Right atrium auricular region (tissue), 2 donors: ENCODE results near the gene FMOD. TPM values are rescaled to one million over a fixed set of nuclear protein-coding genes. Genes with fewer than 3 reads are reported as not detected.

Source experiments
- DNase-seq: peaks from one replicate; pipeline ENCODE4 v3.0.0-alpha.2; 2019; ENCODE audit warnings: low spot score
- H3K27ac ChIP-seq, 2 donors: fragments of 200-600 bp; sonication (generic); 1 replicate in 1 of 2; 2 replicates in 1 of 2; pipeline ENCODE4 v1.5.1; 2016 to 2019
- H3K27me3 ChIP-seq, 2 donors: fragments of 200-600 bp; sonication (generic); one replicate each; pipeline versions ENCODE4 v1.5.1 to v1.6.0; 2017 to 2019
- H3K36me3 ChIP-seq: fragments of 200-600 bp; sonication (generic); one replicate; pipeline ENCODE4 v1.5.1; 2016
- H3K4me1 ChIP-seq, 2 donors: fragments of 200-600 bp; sonication (generic); one replicate each; pipeline versions ENCODE4 v1.5.1 to v1.6.0; 2017 to 2019
- H3K4me3 ChIP-seq, 2 donors: fragments of 200-600 bp; sonication (generic); 1 replicate in 1 of 2; 2 replicates in 1 of 2; pipeline ENCODE4 v1.5.1; 2017 to 2019; ENCODE audit warnings: mild to moderate bottlenecking in 1 of 2, moderate library complexity in 1 of 2
- H3K9me3 ChIP-seq, 2 donors: fragments of 200-600 bp; sonication (generic); one replicate each; pipeline ENCODE4 v1.5.1; 2019
- total RNA-seq, 2 donors: library from RNA; depleted of rRNA; stranded (reverse); fragments of >200 nt; gene quantifications; one replicate each; pipeline ENCODE4 v1.1.0, GENCODE V29; 2016
- TF ChIP-seq, protein P1 (sequence below), 2 donors: fragments of 200-600 bp; sonication (generic); IDR thresholded peaks; one replicate each; pipeline ENCODE4 v1.5.1; 2019; ENCODE audit warnings: antibody characterized with exemption in 2 of 2

Gene FMOD
- total RNA-seq, 2 donors from 2014 or later: 34.2 to 122 TPM

DNA sequence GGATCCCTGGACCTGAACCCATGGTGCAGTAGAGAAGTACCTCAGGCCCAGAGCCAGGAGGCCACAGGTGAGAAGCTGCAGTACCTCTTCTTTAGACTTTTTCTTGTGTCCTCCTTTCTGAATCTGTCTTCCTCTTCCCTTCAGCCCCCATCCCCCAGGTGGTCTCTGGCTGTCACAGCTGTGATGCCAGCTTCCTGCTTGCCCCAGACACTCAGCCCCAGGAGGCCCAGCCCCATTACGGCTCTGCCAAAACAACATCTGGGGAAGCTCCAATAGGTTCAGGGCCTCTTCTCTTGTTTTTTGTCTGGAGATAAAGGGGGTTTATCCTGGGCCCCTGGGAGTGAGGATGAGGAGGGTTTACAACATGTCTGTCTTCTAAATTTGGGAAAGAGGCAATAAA lies 55.1 kb downstream of the FMOD start:
- Histone ChIP-seq H3K4me1 (peaks cover 0 to 8% of the 10 kb centered on the region in 2 donors), H3K27ac (no peak overlapping the region), H3K27me3 (no peaks in the 10 kb centered on the region), H3K36me3 (no peaks in the 10 kb centered on the region), H3K9me3 (no peaks in the 10 kb centered on the region), H3K4me3 (no peak overlapping the region)
- DNase-seq: no peak
- TF ChIP-seq, protein P1, sequence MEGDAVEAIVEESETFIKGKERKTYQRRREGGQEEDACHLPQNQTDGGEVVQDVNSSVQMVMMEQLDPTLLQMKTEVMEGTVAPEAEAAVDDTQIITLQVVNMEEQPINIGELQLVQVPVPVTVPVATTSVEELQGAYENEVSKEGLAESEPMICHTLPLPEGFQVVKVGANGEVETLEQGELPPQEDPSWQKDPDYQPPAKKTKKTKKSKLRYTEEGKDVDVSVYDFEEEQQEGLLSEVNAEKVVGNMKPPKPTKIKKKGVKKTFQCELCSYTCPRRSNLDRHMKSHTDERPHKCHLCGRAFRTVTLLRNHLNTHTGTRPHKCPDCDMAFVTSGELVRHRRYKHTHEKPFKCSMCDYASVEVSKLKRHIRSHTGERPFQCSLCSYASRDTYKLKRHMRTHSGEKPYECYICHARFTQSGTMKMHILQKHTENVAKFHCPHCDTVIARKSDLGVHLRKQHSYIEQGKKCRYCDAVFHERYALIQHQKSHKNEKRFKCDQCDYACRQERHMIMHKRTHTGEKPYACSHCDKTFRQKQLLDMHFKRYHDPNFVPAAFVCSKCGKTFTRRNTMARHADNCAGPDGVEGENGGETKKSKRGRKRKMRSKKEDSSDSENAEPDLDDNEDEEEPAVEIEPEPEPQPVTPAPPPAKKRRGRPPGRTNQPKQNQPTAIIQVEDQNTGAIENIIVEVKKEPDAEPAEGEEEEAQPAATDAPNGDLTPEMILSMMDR (IDR thresholded peaks at IDR 0.05): no peak

DNA sequence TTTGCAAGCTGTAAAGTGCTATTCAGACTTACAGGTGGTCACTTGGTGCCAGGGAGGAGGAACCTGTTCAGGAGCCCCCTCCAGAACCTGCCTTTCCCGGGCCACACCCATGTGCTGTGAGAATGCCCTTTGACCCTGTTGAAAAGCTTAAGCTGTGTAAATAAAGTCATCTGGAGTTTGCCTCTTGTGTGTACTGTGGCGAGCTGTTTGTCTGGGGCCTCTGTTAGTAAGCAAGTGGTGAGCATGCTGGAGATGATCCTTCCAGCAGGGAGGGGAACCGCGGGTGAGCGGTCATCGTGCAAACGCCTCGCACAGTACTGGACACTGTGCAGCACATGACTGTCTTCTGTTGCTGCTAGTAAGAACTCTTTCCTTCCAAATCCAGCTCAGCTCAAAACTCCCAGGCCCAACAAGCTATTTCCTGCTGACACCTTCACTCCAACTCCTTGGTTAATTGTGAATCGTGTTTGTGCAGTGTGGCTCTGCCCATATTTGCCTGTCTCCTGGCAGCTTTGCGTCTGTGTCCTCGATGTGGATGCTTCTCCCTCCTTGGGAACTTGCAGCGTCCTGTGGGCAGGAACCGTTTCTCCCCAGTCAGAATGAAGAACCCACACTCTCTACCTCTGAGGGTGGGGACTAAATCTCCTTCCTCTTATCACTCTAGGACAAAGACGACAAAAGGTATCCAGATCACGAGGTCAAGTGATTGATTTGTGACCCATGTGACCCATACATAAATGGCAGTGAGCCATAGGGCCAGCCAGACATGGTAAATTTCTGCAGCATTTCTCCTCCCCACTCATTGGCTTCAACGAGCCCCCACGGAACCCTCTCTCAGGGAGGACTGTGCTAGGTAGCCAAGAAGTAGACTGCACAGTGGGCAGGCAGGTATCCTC lies 59.5 kb downstream of the FMOD start:
- H3K9me3 ChIP-seq: no peaks in the 10 kb centered on the region
- H3K36me3 ChIP-seq: no peaks in the 10 kb centered on the region
- H3K4me3 ChIP-seq: no peak overlapping the region
- no peaks in the 10 kb centered on the region for H3K27me3 ChIP-seq
- TF ChIP-seq, protein P1 (IDR thresholded peaks at IDR 0.05): no peak
- peak overlapping the region; percentile 96 to 98 for H3K27ac ChIP-seq
- peaks cover 0 to 51% of the 10 kb centered on the region in 2 donors for H3K4me1 ChIP-seq
- DNase-seq: no peak

Other genes with a start within 250 kb of the FMOD start
- gene ADORA1, start 223.4 kb downstream of the FMOD start, total RNA-seq: 10 to 100 TPM in 1 of 2 donors, 1 to 10 TPM in 1; 9.4 to 15.1 TPM
- not detected for gene MYBPH, start 175.3 kb downstream of the FMOD start, total RNA-seq
- 1 to 10 TPM in 1 of 2 donors, under 1 TPM in 1; 0.85 to 9.4 TPM for gene CHI3L1, start 164.4 kb downstream of the FMOD start, total RNA-seq
- not detected for gene CHIT1, start 121.4 kb downstream of the FMOD start, total RNA-seq
- gene BTG2, start 45.6 kb downstream of the FMOD start, total RNA-seq: 100 to 1,000 TPM; 132 to 254 TPM
- 100 to 1,000 TPM in 1 of 2 donors, 10 to 100 TPM in 1; 54.5 to 243 TPM for gene PRELP, start 124.7 kb upstream of the FMOD start, total RNA-seq
- not detected for gene OPTC, start 143.0 kb upstream of the FMOD start, total RNA-seq